GM12878 (cell line): Measurements from ENCODE around the gene CHCHD3. TPM values are rescaled to one million over a fixed set of nuclear protein-coding genes. Genes with fewer than 3 reads are reported as not detected.

Experiments used
- ATAC-seq: fragments of 200-7000 bp; cut with Tn5 transposase; 3 replicates; pipeline ENCODE4 v1.9.1; 2020; ENCODE audit warnings: mild to moderate bottlenecking, moderate library complexity
- BruUV-seq: library from RNA; stranded (reverse); fragments of 400-500 nt; replicated peaks from 2 replicates; lab custom pipeline; 2021; lab: Mats Ljungman, UMichigan
- CTCF ChIA-PET: fragments of 300-600 bp; sonication (Branson Sonifier 250); formaldehyde crosslinking; extraction: SDS; loops from one replicate; lab custom pipeline; 2021; ENCODE audit warnings: inconsistent platforms; lab: Yijun Ruan, JAX
- POLR2A ChIA-PET: fragments of 350-600 bp; formaldehyde crosslinking; extraction: SDS; loops from one replicate; lab custom pipeline; 2021; ENCODE audit warnings: inconsistent platforms; lab: Charles Lee
- RAD21 ChIA-PET: fragments of 300-600 bp; sonication (Branson Sonifier 250); formaldehyde crosslinking; loops from one replicate; lab custom pipeline; 2023; ENCODE audit warnings: antibody characterized with exemption; ENCODE audit not compliant: unreplicated experiment; lab: Charles Lee
- SMC1A ChIA-PET: fragments of 300-600 bp; sonication (Branson Sonifier 250); formaldehyde crosslinking; loops from one replicate; lab custom pipeline; 2023; ENCODE audit not compliant: unreplicated experiment, uncharacterized antibody; lab: Charles Lee
- DNase-seq: peaks from one replicate; pipeline ENCODE4 v3.0.0-alpha.2; 2011; ENCODE audit warnings: low read depth, low spot score
- FAIRE-seq: peaks from 3 replicates; lab custom pipeline; 2011; peaks lifted over from hg19 to GRCh38; lab: Jason Lieb, UNC
- H2AFZ ChIP-seq: 2 replicates; pipeline ENCODE4 v1.6.0; 2011; ENCODE audit warnings: low read depth, low read length, control low read depth; ENCODE audit not compliant: control insufficient read depth
- H3K27ac ChIP-seq: 2 replicates; pipeline ENCODE4 v1.5.1; 2011; ENCODE audit warnings: control low read depth; ENCODE audit not compliant: control insufficient read depth, insufficient read depth
- H3K27me3 ChIP-seq, 2 experiments: replicated peaks in 1 of 2; 2 replicates each; pipeline versions ENCODE4 v1.6.0 to v1.6.1; 2011; ENCODE audit warnings: low read length in 1 of 2; ENCODE audit not compliant: control insufficient read depth in 2 of 2, insufficient read depth in 2 of 2
- H3K36me3 ChIP-seq, 2 experiments: 2 replicates each; pipeline ENCODE4 v1.5.1; 2011; ENCODE audit warnings: low read length in 1 of 2; ENCODE audit not compliant: control insufficient read depth in 2 of 2, insufficient read depth in 2 of 2
- H3K4me1 ChIP-seq: 2 replicates; pipeline ENCODE4 v1.6.1; 2011; ENCODE audit warnings: mild to moderate bottlenecking, low read length, moderate library complexity, mixed read lengths; ENCODE audit not compliant: control insufficient read depth, insufficient read depth
- H3K4me2 ChIP-seq: 2 replicates; pipeline ENCODE4 v1.6.0; 2011; ENCODE audit warnings: control low read depth; ENCODE audit not compliant: control insufficient read depth, insufficient read depth
- H3K4me3 ChIP-seq: fragments of 200-600 bp; sonication (generic); 2 replicates; pipeline ENCODE4 v1.5.1; 2016
- H3K79me2 ChIP-seq: 2 replicates; pipeline ENCODE4 v1.6.0; 2011; ENCODE audit warnings: low read length; ENCODE audit not compliant: control insufficient read depth, insufficient read depth
- H3K9ac ChIP-seq: 2 replicates; pipeline ENCODE4 v1.8.0; 2011; ENCODE audit warnings: low read length, control low read depth, mixed read lengths; ENCODE audit not compliant: control insufficient read depth, insufficient read depth
- H3K9me3 ChIP-seq: replicated peaks from 3 replicates; pipeline ENCODE4 v1.5.1; 2011; ENCODE audit warnings: mild to moderate bottlenecking, low read length; ENCODE audit not compliant: control insufficient read depth, insufficient read depth
- H4K20me1 ChIP-seq: 2 replicates; pipeline ENCODE4 v1.6.0; 2011; ENCODE audit not compliant: control insufficient read depth, insufficient read depth
- BRCA1 ChIP-seq: IDR thresholded peaks from 2 replicates; pipeline ENCODE4 v1.6.1; 2011; ENCODE audit warnings: low read depth, low read length, improper control_type of control experiment
- JUNB ChIP-seq: IDR thresholded peaks from 2 replicates; pipeline ENCODE4 v1.6.1; 2016; ENCODE audit warnings: antibody characterized with exemption, mild to moderate bottlenecking
- NFIC ChIP-seq: IDR thresholded peaks from 2 replicates; pipeline ENCODE4 v1.6.1; 2012; ENCODE audit warnings: low read depth, mild to moderate bottlenecking, inconsistent platforms, low read length, moderate library complexity
- RUNX3 ChIP-seq: IDR thresholded peaks from 2 replicates; pipeline ENCODE4 v1.6.1; 2012; ENCODE audit warnings: low read length, inconsistent platforms
- WGBS: methylation state at CpG from one replicate; pipeline ENCODE4 v1.1.6; 2016; ENCODE audit warnings: low lambda C conversion rate; ENCODE audit not compliant: insufficient replicate concordance, insufficient coverage; ENCODE audit errors: missing lambda C conversion rate; 5-methylcytosine and 5-hydroxymethylcytosine counted together
- in situ Hi-C: fragments of 300-500 bp; cut with MboI; formaldehyde crosslinking; loops from 9 replicates; pipeline ENCODE4 v1.14.3; 2018; ENCODE audit warnings: mixed read lengths
- intact Hi-C: fragments of 100-400 bp; cut with micrococcal nuclease; formaldehyde crosslinking; loops from one replicate; pipeline ENCODE4 v1.14.2; 2022; ENCODE audit not compliant: unreplicated experiment
- polyA plus RNA-seq, 11 experiments: library from polyadenylated mRNA; depleted of rRNA in 4 of 11; unstranded in 6 of 11; stranded (reverse) in 5 of 11; fragments of >200 nt; fragmentation: Nextera tagmentation in 4 of 11; fragmentation: Illumina TruSeq in 1 of 11; extraction: Ambion mirVana in 4 of 11; extraction: Trizol in 1 of 11; gene quantifications; 1 replicate in 1 of 11; 2 replicates in 10 of 11; pipeline versions ENCODE4 v1.2.1 to v1.2.3, GENCODE V29; 2011 to 2016; ENCODE audit warnings: inconsistent platforms in 2 of 11, missing spikeins in 2 of 11, low read depth in 1 of 11
- total RNA-seq, 4 experiments: library from RNA; depleted of rRNA in 3 of 4; stranded (reverse); fragments of >200 nt in 3 of 4; fragmentation: Illumina TruSeq in 1 of 4; extraction: Trizol in 1 of 4; gene quantifications; 2 replicates each; pipeline versions ENCODE4 v1.2.1 to v1.2.3, GENCODE V29; 2013 to 2021
- TF ChIP-seq, protein P1 (sequence below): fragments of 450-650 bp; IDR thresholded peaks from 2 replicates; pipeline ENCODE4 v1.6.1; 2017; ENCODE audit warnings: mild to moderate bottlenecking, low read depth, inconsistent platforms; ENCODE audit not compliant: poor library complexity, severe bottlenecking

The CHCHD3 gene
- total and polyA plus RNA-seq, 10 of the 15 experiments (the other 5 are each of a cell fraction or from before 2014, with no cell fraction given), result 38.3 to 178 (median 96.2) TPM

DNA sequence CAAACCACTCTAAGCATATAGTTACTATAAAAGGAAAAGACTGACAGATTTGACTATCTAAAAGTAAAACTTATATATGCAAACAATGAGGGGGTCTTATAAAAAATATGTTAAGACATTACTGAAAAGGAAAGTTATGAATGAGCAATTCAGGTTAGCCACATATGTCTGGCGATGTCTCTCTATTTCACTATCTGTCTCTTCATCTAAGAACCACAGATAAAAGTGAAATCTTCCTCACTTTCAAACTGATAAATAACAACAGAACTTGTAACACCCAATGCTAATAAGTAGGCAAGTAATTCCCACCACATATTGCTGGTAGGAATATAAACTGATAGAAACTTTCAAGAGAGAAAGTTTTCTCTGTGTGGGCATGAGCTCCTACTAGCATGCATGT, 138.2 kb downstream of the CHCHD3 start:
- ChIA-PET POLR2A (no interaction called here), RAD21 (interaction anchor here (1.1 kb wide), 1 partner anchor 16 kb away, joined by 3 read pairs; no protein-coding TSS in a partner anchor), CTCF (interaction anchor here (0.6 kb wide), 1 partner anchor 105 kb away, joined by 3 read pairs; no protein-coding TSS in a partner anchor), SMC1A (interaction anchor here (1.0 to 1.5 kb wide), 3 partner anchors 8 to 130 kb away, joined by 3 read pairs; no protein-coding TSS in a partner anchor)
- BruUV-seq, result no TSS peak
- no peaks in the 10 kb centered on the region for H3K27me3 ChIP-seq
- peak; percentile 40; the same call in 2 of the 3 replicates for ATAC-seq
- H3K4me3 ChIP-seq, result no peak overlapping the region
- no peak overlapping the region for H3K27ac ChIP-seq
- H3K4me2 ChIP-seq, result no peak overlapping the region
- no peak overlapping the region for H2AFZ ChIP-seq
- H3K9me3 ChIP-seq, result no peaks in the 10 kb centered on the region
- peak; percentile 50; the same call in 1 of the 2 replicates for TF ChIP-seq NFIC
- TF ChIP-seq RUNX3, result peak; percentile 68
- no peak for TF ChIP-seq BRCA1
- TF ChIP-seq, protein P1, sequence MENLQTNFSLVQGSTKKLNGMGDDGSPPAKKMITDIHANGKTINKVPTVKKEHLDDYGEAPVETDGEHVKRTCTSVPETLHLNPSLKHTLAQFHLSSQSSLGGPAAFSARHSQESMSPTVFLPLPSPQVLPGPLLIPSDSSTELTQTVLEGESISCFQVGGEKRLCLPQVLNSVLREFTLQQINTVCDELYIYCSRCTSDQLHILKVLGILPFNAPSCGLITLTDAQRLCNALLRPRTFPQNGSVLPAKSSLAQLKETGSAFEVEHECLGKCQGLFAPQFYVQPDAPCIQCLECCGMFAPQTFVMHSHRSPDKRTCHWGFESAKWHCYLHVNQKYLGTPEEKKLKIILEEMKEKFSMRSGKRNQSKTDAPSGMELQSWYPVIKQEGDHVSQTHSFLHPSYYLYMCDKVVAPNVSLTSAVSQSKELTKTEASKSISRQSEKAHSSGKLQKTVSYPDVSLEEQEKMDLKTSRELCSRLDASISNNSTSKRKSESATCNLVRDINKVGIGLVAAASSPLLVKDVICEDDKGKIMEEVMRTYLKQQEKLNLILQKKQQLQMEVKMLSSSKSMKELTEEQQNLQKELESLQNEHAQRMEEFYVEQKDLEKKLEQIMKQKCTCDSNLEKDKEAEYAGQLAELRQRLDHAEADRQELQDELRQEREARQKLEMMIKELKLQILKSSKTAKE, result peak; percentile 53
- TF ChIP-seq JUNB, result peak; percentile 73
- in situ Hi-C loops, result no loop called here
- no peaks in the 10 kb centered on the region for H3K4me1 ChIP-seq
- H3K36me3 ChIP-seq, result no peaks in the 10 kb centered on the region; a peak in 1 of 4 replicates
- FAIRE-seq, result no peak
- intact Hi-C loops, result no loop called here
- WGBS, result 55% methylated on average over 1 of the region's 1 CpG
- no peak overlapping the region for H3K9ac ChIP-seq
- DNase-seq, result no peak
- no peaks in the 10 kb centered on the region for H4K20me1 ChIP-seq
- H3K79me2 ChIP-seq, result no peaks in the 10 kb centered on the region
